HEK293 (cell line): ENCODE measurements around the gene STPG3.

Source experiments
- FEZF1 ChIP-seq: fragments of 450-650 bp; formaldehyde crosslinking; IDR thresholded peaks from 2 replicates; pipeline ENCODE4 v1.5.1; 2016; ENCODE audit warnings: missing biosample characterization, missing genetic modification characterization
- GLI4 ChIP-seq: fragments of 450-650 bp; formaldehyde crosslinking; IDR thresholded peaks from 2 replicates; pipeline ENCODE4 v1.5.1; 2016; ENCODE audit warnings: missing biosample characterization, missing genetic modification characterization
- SALL2 ChIP-seq: fragments of 450-650 bp; formaldehyde crosslinking; IDR thresholded peaks from 2 replicates; pipeline ENCODE4 v1.5.0; 2017; ENCODE audit warnings: missing biosample characterization, mild to moderate bottlenecking, missing genetic modification characterization, borderline replicate concordance
- TCF7L2 ChIP-seq: IDR thresholded peaks from 2 replicates; pipeline ENCODE4 v1.6.1; 2011; ENCODE audit warnings: low read depth, mild to moderate bottlenecking, inconsistent platforms, low read length, moderate library complexity, borderline replicate concordance
- TSHZ1 ChIP-seq: fragments of 450-650 bp; formaldehyde crosslinking; IDR thresholded peaks from 2 replicates; pipeline ENCODE4 v1.5.1; 2016; ENCODE audit warnings: missing biosample characterization, missing genetic modification characterization, borderline replicate concordance
- ZFP3 ChIP-seq: fragments of 450-650 bp; formaldehyde crosslinking; IDR thresholded peaks from 2 replicates; pipeline ENCODE4 v1.5.1; 2016; ENCODE audit warnings: low read depth, missing biosample characterization, missing genetic modification characterization
- ZFP41 ChIP-seq: fragments of 450-650 bp; formaldehyde crosslinking; IDR thresholded peaks from 2 replicates; pipeline ENCODE4 v1.5.1; 2016; ENCODE audit warnings: missing biosample characterization, missing genetic modification characterization, borderline replicate concordance
- ZNF121 ChIP-seq: fragments of 450-650 bp; formaldehyde crosslinking; IDR thresholded peaks from 2 replicates; pipeline ENCODE4 v1.5.1; 2016; ENCODE audit warnings: missing biosample characterization, missing genetic modification characterization
- ZNF155 ChIP-seq: fragments of 450-650 bp; formaldehyde crosslinking; IDR thresholded peaks from 2 replicates; pipeline ENCODE4 v1.5.1; 2016; ENCODE audit warnings: missing biosample characterization, missing genetic modification characterization
- ZNF169 ChIP-seq: fragments of 450-650 bp; formaldehyde crosslinking; IDR thresholded peaks from 2 replicates; pipeline ENCODE4 v1.5.1; 2016; ENCODE audit warnings: missing biosample characterization, missing genetic modification characterization
- ZNF248 ChIP-seq: fragments of 450-650 bp; formaldehyde crosslinking; IDR thresholded peaks from 2 replicates; pipeline ENCODE4 v1.5.1; 2017; ENCODE audit warnings: missing biosample characterization, missing genetic modification characterization
- ZNF302 ChIP-seq: fragments of 450-650 bp; formaldehyde crosslinking; IDR thresholded peaks from 2 replicates; pipeline ENCODE4 v1.5.1; 2016; ENCODE audit warnings: missing biosample characterization, missing genetic modification characterization, low read depth
- ZNF366 ChIP-seq: fragments of 450-650 bp; formaldehyde crosslinking; conservative IDR thresholded peaks from 2 replicates; pipeline ENCODE4 v1.5.1; 2016; ENCODE audit warnings: missing biosample characterization, missing genetic modification characterization
- ZNF404 ChIP-seq: fragments of 450-650 bp; formaldehyde crosslinking; IDR thresholded peaks from 2 replicates; pipeline ENCODE4 v1.5.1; 2017; ENCODE audit warnings: missing biosample characterization, missing genetic modification characterization
- ZNF510 ChIP-seq: fragments of 450-650 bp; formaldehyde crosslinking; IDR thresholded peaks from 2 replicates; pipeline ENCODE4 v1.5.1; 2018; ENCODE audit warnings: mild to moderate bottlenecking, missing genetic modification characterization, missing biosample characterization; ENCODE audit not compliant: insufficient replicate concordance
- ZNF560 ChIP-seq: fragments of 450-650 bp; formaldehyde crosslinking; IDR thresholded peaks from 2 replicates; pipeline ENCODE4 v1.5.1; 2017; ENCODE audit warnings: missing biosample characterization, missing genetic modification characterization, borderline replicate concordance
- ZNF654 ChIP-seq: fragments of 450-650 bp; formaldehyde crosslinking; IDR thresholded peaks from 2 replicates; pipeline ENCODE4 v1.5.1; 2016; ENCODE audit warnings: low read depth, missing biosample characterization, missing genetic modification characterization
- ZNF664 ChIP-seq: fragments of 450-650 bp; formaldehyde crosslinking; IDR thresholded peaks from 2 replicates; pipeline ENCODE4 v1.5.1; 2016; ENCODE audit warnings: missing biosample characterization, missing genetic modification characterization
- ZNF670 ChIP-seq: fragments of 450-650 bp; formaldehyde crosslinking; IDR thresholded peaks from 2 replicates; pipeline ENCODE4 v1.5.1; 2016; ENCODE audit warnings: missing biosample characterization, missing genetic modification characterization, low read depth
- ZNF768 ChIP-seq: fragments of 450-650 bp; formaldehyde crosslinking; IDR thresholded peaks from 2 replicates; pipeline ENCODE4 v1.5.1; 2018; ENCODE audit warnings: missing biosample characterization, mild to moderate bottlenecking, missing genetic modification characterization
- TF ChIP-seq, protein P1 (sequence below): fragments of 450-650 bp; formaldehyde crosslinking; conservative IDR thresholded peaks from 2 replicates; pipeline ENCODE4 v1.5.1; 2016; ENCODE audit warnings: low read depth, missing biosample characterization, missing genetic modification characterization
- TF ChIP-seq, protein P2 (sequence below): fragments of 450-650 bp; formaldehyde crosslinking; IDR thresholded peaks from 2 replicates; pipeline ENCODE4 v1.5.1; 2016; ENCODE audit warnings: missing biosample characterization, missing genetic modification characterization
- TF ChIP-seq, protein P3 (sequence below): fragments of 450-650 bp; formaldehyde crosslinking; IDR thresholded peaks from 2 replicates; pipeline ENCODE4 v1.5.0; 2017; ENCODE audit warnings: missing biosample characterization, missing genetic modification characterization, borderline replicate concordance
- TF ChIP-seq, protein P4 (sequence below): fragments of 450-650 bp; formaldehyde crosslinking; IDR thresholded peaks from 2 replicates; pipeline ENCODE4 v1.5.1; 2017; ENCODE audit warnings: missing biosample characterization, missing genetic modification characterization

STPG3 gene

GRCh38 chr9:137240318-137240840 lies 10.7 kb upstream of the STPG3 start (continued):
- TF ChIP-seq, protein P1, sequence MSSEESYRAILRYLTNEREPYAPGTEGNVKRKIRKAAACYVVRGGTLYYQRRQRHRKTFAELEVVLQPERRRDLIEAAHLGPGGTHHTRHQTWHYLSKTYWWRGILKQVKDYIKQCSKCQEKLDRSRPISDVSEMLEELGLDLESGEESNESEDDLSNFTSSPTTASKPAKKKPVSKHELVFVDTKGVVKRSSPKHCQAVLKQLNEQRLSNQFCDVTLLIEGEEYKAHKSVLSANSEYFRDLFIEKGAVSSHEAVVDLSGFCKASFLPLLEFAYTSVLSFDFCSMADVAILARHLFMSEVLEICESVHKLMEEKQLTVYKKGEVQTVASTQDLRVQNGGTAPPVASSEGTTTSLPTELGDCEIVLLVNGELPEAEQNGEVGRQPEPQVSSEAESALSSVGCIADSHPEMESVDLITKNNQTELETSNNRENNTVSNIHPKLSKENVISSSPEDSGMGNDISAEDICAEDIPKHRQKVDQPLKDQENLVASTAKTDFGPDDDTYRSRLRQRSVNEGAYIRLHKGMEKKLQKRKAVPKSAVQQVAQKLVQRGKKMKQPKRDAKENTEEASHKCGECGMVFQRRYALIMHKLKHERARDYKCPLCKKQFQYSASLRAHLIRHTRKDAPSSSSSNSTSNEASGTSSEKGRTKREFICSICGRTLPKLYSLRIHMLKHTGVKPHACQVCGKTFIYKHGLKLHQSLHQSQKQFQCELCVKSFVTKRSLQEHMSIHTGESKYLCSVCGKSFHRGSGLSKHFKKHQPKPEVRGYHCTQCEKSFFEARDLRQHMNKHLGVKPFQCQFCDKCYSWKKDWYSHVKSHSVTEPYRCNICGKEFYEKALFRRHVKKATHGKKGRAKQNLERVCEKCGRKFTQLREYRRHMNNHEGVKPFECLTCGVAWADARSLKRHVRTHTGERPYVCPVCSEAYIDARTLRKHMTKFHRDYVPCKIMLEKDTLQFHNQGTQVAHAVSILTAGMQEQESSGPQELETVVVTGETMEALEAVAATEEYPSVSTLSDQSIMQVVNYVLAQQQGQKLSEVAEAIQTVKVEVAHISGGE: peak; percentile 57
- TF ChIP-seq ZFP3 (no peak), ZFP41 (tag by site-specific recombination) (no peak), ZNF121 (peak; percentile 74; the same call in 1 of the 2 replicates), ZNF654 (no peak), ZNF366 (tag by site-specific recombination) (no peak), GLI4 (tag by site-specific recombination) (peak; percentile 87; the same call in 1 of the 2 replicates), ZNF155 (tag by site-specific recombination) (no peak), ZNF404 (no peak), ZNF510 (tag by site-specific recombination) (no peak), ZNF169 (0 out of 2 replicates have a peak, but pooled peaks have one; percentile 54), ZNF768 (tag by site-specific recombination) (no peak), ZNF248 (tag by site-specific recombination) (no peak), ZNF560 (tag by site-specific recombination) (no peak), SALL2 (tag by site-specific recombination) (no peak), ZNF302 (no peak), TCF7L2 (no peak), ZNF670 (tag by site-specific recombination) (no peak), ZNF664 (tag by site-specific recombination) (no peak), TSHZ1 (tag by site-specific recombination) (peak; percentile 63; the same call in 1 of the 2 replicates), FEZF1 (tag by site-specific recombination) (peak; percentile 12; the same call in 1 of the 2 replicates)
- TF ChIP-seq, protein P2, sequence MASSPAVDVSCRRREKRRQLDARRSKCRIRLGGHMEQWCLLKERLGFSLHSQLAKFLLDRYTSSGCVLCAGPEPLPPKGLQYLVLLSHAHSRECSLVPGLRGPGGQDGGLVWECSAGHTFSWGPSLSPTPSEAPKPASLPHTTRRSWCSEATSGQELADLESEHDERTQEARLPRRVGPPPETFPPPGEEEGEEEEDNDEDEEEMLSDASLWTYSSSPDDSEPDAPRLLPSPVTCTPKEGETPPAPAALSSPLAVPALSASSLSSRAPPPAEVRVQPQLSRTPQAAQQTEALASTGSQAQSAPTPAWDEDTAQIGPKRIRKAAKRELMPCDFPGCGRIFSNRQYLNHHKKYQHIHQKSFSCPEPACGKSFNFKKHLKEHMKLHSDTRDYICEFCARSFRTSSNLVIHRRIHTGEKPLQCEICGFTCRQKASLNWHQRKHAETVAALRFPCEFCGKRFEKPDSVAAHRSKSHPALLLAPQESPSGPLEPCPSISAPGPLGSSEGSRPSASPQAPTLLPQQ: peak; percentile 96
- TF ChIP-seq, protein P3, sequence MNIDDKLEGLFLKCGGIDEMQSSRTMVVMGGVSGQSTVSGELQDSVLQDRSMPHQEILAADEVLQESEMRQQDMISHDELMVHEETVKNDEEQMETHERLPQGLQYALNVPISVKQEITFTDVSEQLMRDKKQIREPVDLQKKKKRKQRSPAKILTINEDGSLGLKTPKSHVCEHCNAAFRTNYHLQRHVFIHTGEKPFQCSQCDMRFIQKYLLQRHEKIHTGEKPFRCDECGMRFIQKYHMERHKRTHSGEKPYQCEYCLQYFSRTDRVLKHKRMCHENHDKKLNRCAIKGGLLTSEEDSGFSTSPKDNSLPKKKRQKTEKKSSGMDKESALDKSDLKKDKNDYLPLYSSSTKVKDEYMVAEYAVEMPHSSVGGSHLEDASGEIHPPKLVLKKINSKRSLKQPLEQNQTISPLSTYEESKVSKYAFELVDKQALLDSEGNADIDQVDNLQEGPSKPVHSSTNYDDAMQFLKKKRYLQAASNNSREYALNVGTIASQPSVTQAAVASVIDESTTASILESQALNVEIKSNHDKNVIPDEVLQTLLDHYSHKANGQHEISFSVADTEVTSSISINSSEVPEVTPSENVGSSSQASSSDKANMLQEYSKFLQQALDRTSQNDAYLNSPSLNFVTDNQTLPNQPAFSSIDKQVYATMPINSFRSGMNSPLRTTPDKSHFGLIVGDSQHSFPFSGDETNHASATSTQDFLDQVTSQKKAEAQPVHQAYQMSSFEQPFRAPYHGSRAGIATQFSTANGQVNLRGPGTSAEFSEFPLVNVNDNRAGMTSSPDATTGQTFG (tag by site-specific recombination): no peak
- TF ChIP-seq, protein P4, sequence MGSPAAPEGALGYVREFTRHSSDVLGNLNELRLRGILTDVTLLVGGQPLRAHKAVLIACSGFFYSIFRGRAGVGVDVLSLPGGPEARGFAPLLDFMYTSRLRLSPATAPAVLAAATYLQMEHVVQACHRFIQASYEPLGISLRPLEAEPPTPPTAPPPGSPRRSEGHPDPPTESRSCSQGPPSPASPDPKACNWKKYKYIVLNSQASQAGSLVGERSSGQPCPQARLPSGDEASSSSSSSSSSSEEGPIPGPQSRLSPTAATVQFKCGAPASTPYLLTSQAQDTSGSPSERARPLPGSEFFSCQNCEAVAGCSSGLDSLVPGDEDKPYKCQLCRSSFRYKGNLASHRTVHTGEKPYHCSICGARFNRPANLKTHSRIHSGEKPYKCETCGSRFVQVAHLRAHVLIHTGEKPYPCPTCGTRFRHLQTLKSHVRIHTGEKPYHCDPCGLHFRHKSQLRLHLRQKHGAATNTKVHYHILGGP (tag by site-specific recombination): no peak
